ENCODE measurements around the gene GPR15LG.

GPR15LG gene

DNA sequence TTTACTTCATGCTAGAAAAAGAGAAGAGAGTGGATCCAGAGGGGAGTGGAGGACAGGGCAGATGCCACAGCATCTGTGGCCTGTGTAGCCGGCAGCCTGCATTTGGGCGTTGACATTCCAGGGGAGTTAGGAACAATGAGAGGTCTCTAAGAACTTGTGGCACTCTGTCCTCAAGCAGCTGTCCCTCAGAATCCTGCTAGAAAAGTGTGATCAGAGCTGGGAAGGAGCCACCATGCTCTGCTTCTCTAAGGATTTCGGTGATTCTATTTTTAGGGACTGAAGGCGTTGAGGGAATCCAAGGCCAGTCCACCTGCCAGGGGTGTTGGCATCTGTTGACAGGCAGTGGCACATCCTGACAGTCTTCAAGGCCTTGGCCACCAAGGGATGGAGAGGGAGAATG is 44.1 kb downstream of the GPR15LG start:
- in situ Hi-C loops (cut with MboI; ENCODE audit: low sequenced_read_pairs, unreplicated experiment) = no loop called here
- DNase-seq (ENCODE audit: low spot score) = no peak
- TF ChIP-seq, protein P1, sequence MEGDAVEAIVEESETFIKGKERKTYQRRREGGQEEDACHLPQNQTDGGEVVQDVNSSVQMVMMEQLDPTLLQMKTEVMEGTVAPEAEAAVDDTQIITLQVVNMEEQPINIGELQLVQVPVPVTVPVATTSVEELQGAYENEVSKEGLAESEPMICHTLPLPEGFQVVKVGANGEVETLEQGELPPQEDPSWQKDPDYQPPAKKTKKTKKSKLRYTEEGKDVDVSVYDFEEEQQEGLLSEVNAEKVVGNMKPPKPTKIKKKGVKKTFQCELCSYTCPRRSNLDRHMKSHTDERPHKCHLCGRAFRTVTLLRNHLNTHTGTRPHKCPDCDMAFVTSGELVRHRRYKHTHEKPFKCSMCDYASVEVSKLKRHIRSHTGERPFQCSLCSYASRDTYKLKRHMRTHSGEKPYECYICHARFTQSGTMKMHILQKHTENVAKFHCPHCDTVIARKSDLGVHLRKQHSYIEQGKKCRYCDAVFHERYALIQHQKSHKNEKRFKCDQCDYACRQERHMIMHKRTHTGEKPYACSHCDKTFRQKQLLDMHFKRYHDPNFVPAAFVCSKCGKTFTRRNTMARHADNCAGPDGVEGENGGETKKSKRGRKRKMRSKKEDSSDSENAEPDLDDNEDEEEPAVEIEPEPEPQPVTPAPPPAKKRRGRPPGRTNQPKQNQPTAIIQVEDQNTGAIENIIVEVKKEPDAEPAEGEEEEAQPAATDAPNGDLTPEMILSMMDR (IDR thresholded peaks at IDR 0.05; ENCODE audit: borderline replicate concordance, control extremely low read depth, extremely low read depth, insufficient read depth, missing control alignments) = no peak

DNA sequence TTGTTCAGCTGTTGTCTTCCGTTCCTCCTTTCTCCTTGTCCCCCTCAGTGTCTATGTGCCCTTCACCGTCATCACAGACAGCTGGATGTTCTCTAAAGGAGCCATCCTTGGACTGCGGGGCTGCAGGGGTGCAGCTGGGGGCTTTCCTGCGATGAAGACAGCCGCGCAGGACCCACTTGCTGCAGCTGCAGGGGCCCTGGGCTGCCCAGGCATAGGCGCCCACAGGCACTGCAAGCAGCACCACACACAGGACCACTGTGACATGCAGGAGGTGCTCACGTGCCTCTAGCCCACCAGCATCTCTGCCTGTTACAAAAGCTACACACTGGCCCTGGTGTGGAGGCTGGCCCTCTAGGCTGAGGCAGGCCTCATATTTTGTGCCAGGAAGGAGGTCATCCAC is 48.3 kb downstream of the GPR15LG start:
- in situ Hi-C loops (cut with MboI; ENCODE audit: low sequenced_read_pairs, unreplicated experiment) = no loop called here
- TF ChIP-seq, protein P1 (IDR thresholded peaks at IDR 0.05; ENCODE audit: borderline replicate concordance, control extremely low read depth, extremely low read depth, insufficient read depth, missing control alignments) = no peak
- DNase-seq (ENCODE audit: low spot score) = no peak

DNA sequence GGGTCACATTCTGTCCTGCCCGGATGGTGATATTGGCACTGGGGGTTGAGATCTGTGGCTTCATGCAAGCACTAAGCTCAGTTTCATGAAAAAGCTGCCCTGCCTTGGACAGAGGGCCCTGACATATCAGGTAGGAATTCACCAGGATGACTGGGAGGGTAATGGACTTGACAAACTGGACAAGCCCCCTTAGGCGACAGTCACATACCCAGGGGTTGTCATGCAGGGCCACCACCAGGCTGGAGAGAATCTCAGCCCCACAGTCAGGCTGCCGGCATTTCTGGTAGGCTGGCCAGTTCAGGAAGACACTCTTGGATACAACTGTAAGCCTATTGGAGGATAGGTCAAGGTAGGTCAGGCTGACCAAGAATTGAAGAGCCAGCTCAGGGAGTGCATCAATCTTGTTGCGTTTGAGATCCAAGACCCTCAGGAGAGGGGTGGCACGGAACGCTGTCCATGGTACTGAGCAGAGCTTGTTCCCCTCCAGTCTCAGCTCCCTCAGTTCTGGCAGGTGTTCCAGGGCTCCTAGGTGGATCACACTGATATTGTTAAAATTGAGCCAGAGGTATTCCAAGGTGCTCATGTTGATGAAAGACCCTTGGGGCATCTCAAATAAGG is 50.9 kb downstream of the GPR15LG start:
- no peak for DNase-seq (ENCODE audit: low spot score)
- in situ Hi-C loops (cut with MboI; ENCODE audit: low sequenced_read_pairs, unreplicated experiment) = no loop called here
- TF ChIP-seq, protein P1 (IDR thresholded peaks at IDR 0.05; ENCODE audit: borderline replicate concordance, control extremely low read depth, extremely low read depth, insufficient read depth, missing control alignments) = no peak

DNA sequence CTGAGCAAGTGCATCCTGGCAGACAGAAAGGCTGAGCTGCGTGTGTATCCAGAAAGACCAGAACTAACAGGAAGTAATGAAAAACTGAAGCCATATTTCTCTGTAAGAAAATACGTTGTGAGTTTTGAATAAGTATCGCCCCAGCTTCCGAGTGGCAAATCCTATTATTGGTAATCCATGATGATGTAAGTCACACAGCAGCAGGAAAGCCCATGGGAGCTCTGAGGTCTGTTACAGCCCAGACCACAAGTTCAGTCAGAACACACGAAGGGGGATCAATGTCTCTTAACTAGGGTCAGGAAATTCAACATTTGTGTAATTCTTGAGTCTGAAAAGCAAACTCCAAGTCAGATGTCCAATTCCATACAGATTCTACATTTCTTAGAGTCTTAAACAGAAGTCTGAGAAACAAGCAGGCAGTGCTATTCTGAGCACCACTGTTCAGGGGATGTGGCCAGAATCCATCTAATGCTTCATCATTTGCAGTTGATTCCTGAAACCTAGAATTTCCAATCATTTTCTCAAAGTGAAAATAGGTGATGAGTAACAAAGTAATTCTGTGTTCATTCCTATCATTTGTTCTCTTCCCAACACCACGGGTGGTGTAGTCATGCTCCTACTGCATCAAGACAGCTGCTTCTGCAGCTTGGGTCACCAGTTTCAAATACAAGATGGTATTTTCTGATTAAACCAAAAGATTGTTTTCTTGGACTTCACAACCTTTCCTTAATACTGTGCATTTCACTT is 52.0 kb downstream of the GPR15LG start, which contains the start of gene LRIT2:
Gene LRIT2 (minus strand): TSS at position 118 of the 747 bp plus-strand sequence. CDS start 24 bp downstream, at position 94.
- TF ChIP-seq, protein P1 (IDR thresholded peaks at IDR 0.05; ENCODE audit: borderline replicate concordance, control extremely low read depth, extremely low read depth, insufficient read depth, missing control alignments) = no peak
- in situ Hi-C loops (cut with MboI; ENCODE audit: low sequenced_read_pairs, unreplicated experiment) = no loop called here
- no peak for DNase-seq (ENCODE audit: low spot score)

DNA sequence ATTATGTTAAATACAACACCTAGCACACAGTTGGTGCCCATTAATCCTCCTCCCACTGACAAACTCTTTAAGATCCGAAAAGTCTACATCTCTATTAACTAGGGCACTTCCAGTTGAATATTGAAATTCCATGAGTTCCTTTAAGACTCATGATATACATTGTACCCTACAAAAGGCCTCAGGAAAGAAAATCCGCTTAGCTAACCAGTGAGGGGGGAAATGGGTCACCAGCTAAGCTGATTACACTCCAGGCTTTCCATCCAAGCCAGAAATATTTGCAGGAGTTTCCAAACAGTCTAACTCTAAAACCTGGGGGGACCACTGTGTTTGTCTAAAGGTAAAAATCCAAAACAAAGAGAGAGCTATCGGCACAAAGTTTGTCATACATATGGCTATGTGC is 53.0 kb downstream of the GPR15LG start:
- TF ChIP-seq, protein P1 (IDR thresholded peaks at IDR 0.05; ENCODE audit: borderline replicate concordance, control extremely low read depth, extremely low read depth, insufficient read depth, missing control alignments) = no peak
- DNase-seq (ENCODE audit: low spot score) = no peak
- in situ Hi-C loops (cut with MboI; ENCODE audit: low sequenced_read_pairs, unreplicated experiment) = no loop called here

DNA sequence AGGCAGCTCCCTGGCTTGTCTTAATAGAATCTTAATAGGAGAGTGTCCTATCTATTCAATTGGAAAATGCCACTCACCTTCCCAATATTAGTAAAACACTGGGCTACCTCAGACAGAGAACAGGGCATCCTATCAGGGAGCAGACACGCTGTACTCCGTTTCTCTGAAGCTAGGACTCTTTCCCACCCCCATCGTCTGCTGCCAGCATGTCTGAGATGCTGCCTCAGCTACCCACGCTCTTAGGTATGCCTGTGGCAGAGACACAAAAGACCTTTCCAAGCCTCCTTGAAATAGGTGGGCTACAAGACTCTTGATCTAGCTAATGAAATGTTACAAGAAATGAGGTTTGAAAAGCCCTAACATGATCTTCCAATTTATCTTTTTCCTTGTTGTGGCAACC is 54.2 kb downstream of the GPR15LG start:
- in situ Hi-C loops (cut with MboI; ENCODE audit: low sequenced_read_pairs, unreplicated experiment) = no loop called here
- no peak for DNase-seq (ENCODE audit: low spot score)
- TF ChIP-seq, protein P1 (IDR thresholded peaks at IDR 0.05; ENCODE audit: borderline replicate concordance, control extremely low read depth, extremely low read depth, insufficient read depth, missing control alignments) = no peak
